Neutrophil (primary cell): ENCODE data around the gene ROBO2.

ENCODE experiments used
- H3K27ac ChIP-seq: fragments of 200-600 bp; sonication (generic); 2 replicates; pipeline ENCODE4 v1.5.1; 2016; ENCODE audit warnings: mild to moderate bottlenecking, moderate library complexity
- H3K27me3 ChIP-seq: fragments of 200-600 bp; sonication (generic); 2 replicates; pipeline ENCODE4 v1.6.0; 2016; ENCODE audit warnings: mild to moderate bottlenecking
- H3K36me3 ChIP-seq: fragments of 200-600 bp; sonication (generic); 2 replicates; pipeline ENCODE4 v1.5.1; 2017
- H3K4me1 ChIP-seq, 2 experiments: fragments of 200-600 bp in 1 of 2; sonication (generic) in 1 of 2; 1 replicate in 1 of 2; 2 replicates in 1 of 2; pipeline versions ENCODE4 v1.5.1 to v1.6.1; 2013 to 2016; ENCODE audit warnings: low read depth in 1 of 2, low read length in 1 of 2, mild to moderate bottlenecking in 1 of 2, moderate library complexity in 1 of 2; ENCODE audit not compliant: control insufficient read depth in 1 of 2, insufficient read depth in 1 of 2
- H3K4me3 ChIP-seq, 2 experiments: fragments of 200-600 bp in 1 of 2; sonication (generic) in 1 of 2; 1 replicate in 1 of 2; 2 replicates in 1 of 2; pipeline ENCODE4 v1.5.1; 2013 to 2016; ENCODE audit warnings: low read depth in 1 of 2, low read length in 1 of 2, mild to moderate bottlenecking in 1 of 2, moderate library complexity in 1 of 2
- H3K9me3 ChIP-seq: fragments of 200-600 bp; sonication (generic); 2 replicates; pipeline ENCODE4 v1.5.1; 2016
- CTCF ChIP-seq: fragments of 200-600 bp; sonication (generic); IDR thresholded peaks from 2 replicates; pipeline ENCODE4 v1.5.1; 2016; ENCODE audit warnings: antibody characterized with exemption

ROBO2 gene

GRCh38 chr3:77577264-77577663, 537.4 kb downstream of the ROBO2 start:
- H3K4me1 ChIP-seq: no peaks in the 10 kb centered on the region

GRCh38 chr3:77586216-77586615, 546.3 kb downstream of the ROBO2 start:
- H3K27ac ChIP-seq: no peak overlapping the region
- no peaks in the 10 kb centered on the region for H3K9me3 ChIP-seq
- no peaks in the 10 kb centered on the region for H3K4me1 ChIP-seq
- no peak for TF ChIP-seq CTCF
- H3K36me3 ChIP-seq: no peaks in the 10 kb centered on the region
- no peak overlapping the region for H3K4me3 ChIP-seq
- H3K27me3 ChIP-seq: no peaks in the 10 kb centered on the region

More at GRCh38 chr3:77577264-77577663, 537.4 kb downstream of the ROBO2 start:
- Histone ChIP-seq H3K27ac (no peak overlapping the region), H3K27me3 (no peaks in the 10 kb centered on the region), H3K9me3 (no peaks in the 10 kb centered on the region), H3K36me3 (no peaks in the 10 kb centered on the region), H3K4me3 (no peak overlapping the region)
- TF ChIP-seq CTCF: no peak

DNA sequence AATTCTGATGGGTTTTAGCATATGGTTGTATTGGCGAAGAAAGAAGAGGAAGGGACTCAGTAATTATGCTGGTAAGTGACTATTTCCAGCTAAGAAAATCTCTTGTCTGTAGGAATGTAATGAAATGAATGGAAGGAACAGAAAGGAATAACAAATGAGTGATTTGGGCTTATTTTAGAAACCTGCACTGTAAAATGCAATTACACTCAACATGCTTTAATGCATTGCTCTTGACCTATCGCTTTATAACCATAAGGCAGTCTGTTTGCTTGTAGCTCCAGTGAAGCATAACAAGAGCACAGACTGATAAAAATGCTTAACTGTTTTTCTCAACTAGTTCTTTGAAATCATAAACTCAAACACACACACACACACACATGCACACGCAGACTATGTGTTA, 549.0 kb downstream of the ROBO2 start:
- no peaks in the 10 kb centered on the region for H3K27me3 ChIP-seq
- H3K9me3 ChIP-seq: no peaks in the 10 kb centered on the region
- H3K4me1 ChIP-seq: no peaks in the 10 kb centered on the region
- H3K27ac ChIP-seq: no peak overlapping the region
- H3K4me3 ChIP-seq: no peak overlapping the region
- TF ChIP-seq CTCF: no peak
- no peaks in the 10 kb centered on the region for H3K36me3 ChIP-seq

GRCh38 chr3:77590191-77590590, 550.3 kb downstream of the ROBO2 start:
- H3K27ac ChIP-seq: no peak overlapping the region
- no peak overlapping the region for H3K4me3 ChIP-seq
- no peaks in the 10 kb centered on the region for H3K4me1 ChIP-seq
- no peak for TF ChIP-seq CTCF
- H3K36me3 ChIP-seq: no peaks in the 10 kb centered on the region
- no peaks in the 10 kb centered on the region for H3K27me3 ChIP-seq
- H3K9me3 ChIP-seq: no peaks in the 10 kb centered on the region

- no peaks in the 10 kb centered on the region for H3K36me3 ChIP-seq
- H3K9me3 ChIP-seq: no peaks in the 10 kb centered on the region
- no peak overlapping the region for H3K4me3 ChIP-seq
- no peaks in the 10 kb centered on the region for H3K4me1 ChIP-seq
- H3K27me3 ChIP-seq: no peaks in the 10 kb centered on the region
- no peak overlapping the region for H3K27ac ChIP-seq
- TF ChIP-seq CTCF: no peak
Measured at GRCh38 chr3:77595371-77595870, 555.5 kb downstream of the ROBO2 start.

DNA sequence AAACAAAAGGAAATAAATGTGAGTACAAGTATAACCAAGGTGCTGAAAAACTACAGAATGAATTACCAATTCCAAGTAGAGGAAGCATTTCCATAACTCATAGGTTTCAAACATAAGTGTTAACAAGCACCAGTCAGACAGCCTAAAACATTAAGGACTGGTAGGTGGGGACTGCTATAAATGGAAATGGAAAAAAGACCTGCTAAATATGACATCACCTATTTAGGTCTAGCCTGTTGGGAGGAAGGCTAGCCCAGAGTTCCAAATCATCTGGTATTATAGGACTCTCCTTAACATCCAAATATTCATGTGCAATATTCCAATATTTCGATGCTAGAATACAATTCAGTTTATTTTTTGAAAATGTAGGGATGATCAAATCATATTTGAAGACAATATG, 560.0 kb downstream of the ROBO2 start:
- no peak for TF ChIP-seq CTCF
- H3K4me1 ChIP-seq: no peaks in the 10 kb centered on the region
- no peaks in the 10 kb centered on the region for H3K36me3 ChIP-seq
- H3K9me3 ChIP-seq: no peaks in the 10 kb centered on the region
- no peak overlapping the region for H3K4me3 ChIP-seq
- H3K27ac ChIP-seq: no peak overlapping the region
- no peaks in the 10 kb centered on the region for H3K27me3 ChIP-seq
